Measurements from ENCODE around the gene PCBP2. TPM values are rescaled to one million over a fixed set of nuclear protein-coding genes. Genes with fewer than 3 reads are reported as not detected.

PCBP2 gene
- total and polyA plus RNA-seq, 10 of the 15 experiments (the other 5 are each of a cell fraction or from before 2014, with no cell fraction given): 109 to 803 (median 327) TPM

- TF ChIP-seq LARP7 (IDR thresholded peaks at IDR 0.05): 0 out of 2 replicates have a peak, but pooled peaks have one; percentile 88
- peak; percentile 90; the same call in 1 of the 2 replicates for TF ChIP-seq POLR2AphosphoS5 (IDR thresholded peaks at IDR 0.05; ENCODE audit: low read length)
- TF ChIP-seq PAX5 (IDR thresholded peaks at IDR 0.05; ENCODE audit: borderline replicate concordance, low read depth, low read length): peak; percentile 33; the same call in 1 of the 2 replicates
- no peak for TF ChIP-seq REST (IDR thresholded peaks at IDR 0.05; ENCODE audit: low read depth, low read length)
- peak; percentile 64 for TF ChIP-seq ZNF207 (IDR thresholded peaks at IDR 0.05; ENCODE audit: borderline replicate concordance)
- peak; percentile 74 for TF ChIP-seq SMAD5 (IDR thresholded peaks at IDR 0.05; ENCODE audit: low read depth)
- TF ChIP-seq RUNX3 (IDR thresholded peaks at IDR 0.05; ENCODE audit: low read length): peak; percentile 71
- TF ChIP-seq, protein P1, sequence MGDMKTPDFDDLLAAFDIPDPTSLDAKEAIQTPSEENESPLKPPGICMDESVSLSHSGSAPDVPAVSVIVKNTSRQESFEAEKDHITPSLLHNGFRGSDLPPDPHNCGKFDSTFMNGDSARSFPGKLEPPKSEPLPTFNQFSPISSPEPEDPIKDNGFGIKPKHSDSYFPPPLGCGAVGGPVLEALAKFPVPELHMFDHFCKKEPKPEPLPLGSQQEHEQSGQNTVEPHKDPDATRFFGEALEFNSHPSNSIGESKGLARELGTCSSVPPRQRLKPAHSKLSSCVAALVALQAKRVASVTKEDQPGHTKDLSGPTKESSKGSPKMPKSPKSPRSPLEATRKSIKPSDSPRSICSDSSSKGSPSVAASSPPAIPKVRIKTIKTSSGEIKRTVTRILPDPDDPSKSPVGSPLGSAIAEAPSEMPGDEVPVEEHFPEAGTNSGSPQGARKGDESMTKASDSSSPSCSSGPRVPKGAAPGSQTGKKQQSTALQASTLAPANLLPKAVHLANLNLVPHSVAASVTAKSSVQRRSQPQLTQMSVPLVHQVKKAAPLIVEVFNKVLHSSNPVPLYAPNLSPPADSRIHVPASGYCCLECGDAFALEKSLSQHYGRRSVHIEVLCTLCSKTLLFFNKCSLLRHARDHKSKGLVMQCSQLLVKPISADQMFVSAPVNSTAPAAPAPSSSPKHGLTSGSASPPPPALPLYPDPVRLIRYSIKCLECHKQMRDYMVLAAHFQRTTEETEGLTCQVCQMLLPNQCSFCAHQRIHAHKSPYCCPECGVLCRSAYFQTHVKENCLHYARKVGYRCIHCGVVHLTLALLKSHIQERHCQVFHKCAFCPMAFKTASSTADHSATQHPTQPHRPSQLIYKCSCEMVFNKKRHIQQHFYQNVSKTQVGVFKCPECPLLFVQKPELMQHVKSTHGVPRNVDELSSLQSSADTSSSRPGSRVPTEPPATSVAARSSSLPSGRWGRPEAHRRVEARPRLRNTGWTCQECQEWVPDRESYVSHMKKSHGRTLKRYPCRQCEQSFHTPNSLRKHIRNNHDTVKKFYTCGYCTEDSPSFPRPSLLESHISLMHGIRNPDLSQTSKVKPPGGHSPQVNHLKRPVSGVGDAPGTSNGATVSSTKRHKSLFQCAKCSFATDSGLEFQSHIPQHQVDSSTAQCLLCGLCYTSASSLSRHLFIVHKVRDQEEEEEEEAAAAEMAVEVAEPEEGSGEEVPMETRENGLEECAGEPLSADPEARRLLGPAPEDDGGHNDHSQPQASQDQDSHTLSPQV (IDR thresholded peaks at IDR 0.05): no peak
- TF ChIP-seq ZBED1 (IDR thresholded peaks at IDR 0.05; ENCODE audit: borderline replicate concordance): no peak; the same call in 1 of the 2 replicates
- peak; percentile 42; the same call in 1 of the 2 replicates for TF ChIP-seq ELK1 (IDR thresholded peaks at IDR 0.05; ENCODE audit: low read depth, low read length)
- TF ChIP-seq, protein P2, sequence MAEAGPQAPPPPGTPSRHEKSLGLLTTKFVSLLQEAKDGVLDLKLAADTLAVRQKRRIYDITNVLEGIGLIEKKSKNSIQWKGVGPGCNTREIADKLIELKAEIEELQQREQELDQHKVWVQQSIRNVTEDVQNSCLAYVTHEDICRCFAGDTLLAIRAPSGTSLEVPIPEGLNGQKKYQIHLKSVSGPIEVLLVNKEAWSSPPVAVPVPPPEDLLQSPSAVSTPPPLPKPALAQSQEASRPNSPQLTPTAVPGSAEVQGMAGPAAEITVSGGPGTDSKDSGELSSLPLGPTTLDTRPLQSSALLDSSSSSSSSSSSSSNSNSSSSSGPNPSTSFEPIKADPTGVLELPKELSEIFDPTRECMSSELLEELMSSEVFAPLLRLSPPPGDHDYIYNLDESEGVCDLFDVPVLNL (IDR thresholded peaks at IDR 0.05; ENCODE audit: low read depth, low read length): 0 out of 2 replicates have a peak, but pooled peaks have one; percentile 14
- TF ChIP-seq, protein P3, sequence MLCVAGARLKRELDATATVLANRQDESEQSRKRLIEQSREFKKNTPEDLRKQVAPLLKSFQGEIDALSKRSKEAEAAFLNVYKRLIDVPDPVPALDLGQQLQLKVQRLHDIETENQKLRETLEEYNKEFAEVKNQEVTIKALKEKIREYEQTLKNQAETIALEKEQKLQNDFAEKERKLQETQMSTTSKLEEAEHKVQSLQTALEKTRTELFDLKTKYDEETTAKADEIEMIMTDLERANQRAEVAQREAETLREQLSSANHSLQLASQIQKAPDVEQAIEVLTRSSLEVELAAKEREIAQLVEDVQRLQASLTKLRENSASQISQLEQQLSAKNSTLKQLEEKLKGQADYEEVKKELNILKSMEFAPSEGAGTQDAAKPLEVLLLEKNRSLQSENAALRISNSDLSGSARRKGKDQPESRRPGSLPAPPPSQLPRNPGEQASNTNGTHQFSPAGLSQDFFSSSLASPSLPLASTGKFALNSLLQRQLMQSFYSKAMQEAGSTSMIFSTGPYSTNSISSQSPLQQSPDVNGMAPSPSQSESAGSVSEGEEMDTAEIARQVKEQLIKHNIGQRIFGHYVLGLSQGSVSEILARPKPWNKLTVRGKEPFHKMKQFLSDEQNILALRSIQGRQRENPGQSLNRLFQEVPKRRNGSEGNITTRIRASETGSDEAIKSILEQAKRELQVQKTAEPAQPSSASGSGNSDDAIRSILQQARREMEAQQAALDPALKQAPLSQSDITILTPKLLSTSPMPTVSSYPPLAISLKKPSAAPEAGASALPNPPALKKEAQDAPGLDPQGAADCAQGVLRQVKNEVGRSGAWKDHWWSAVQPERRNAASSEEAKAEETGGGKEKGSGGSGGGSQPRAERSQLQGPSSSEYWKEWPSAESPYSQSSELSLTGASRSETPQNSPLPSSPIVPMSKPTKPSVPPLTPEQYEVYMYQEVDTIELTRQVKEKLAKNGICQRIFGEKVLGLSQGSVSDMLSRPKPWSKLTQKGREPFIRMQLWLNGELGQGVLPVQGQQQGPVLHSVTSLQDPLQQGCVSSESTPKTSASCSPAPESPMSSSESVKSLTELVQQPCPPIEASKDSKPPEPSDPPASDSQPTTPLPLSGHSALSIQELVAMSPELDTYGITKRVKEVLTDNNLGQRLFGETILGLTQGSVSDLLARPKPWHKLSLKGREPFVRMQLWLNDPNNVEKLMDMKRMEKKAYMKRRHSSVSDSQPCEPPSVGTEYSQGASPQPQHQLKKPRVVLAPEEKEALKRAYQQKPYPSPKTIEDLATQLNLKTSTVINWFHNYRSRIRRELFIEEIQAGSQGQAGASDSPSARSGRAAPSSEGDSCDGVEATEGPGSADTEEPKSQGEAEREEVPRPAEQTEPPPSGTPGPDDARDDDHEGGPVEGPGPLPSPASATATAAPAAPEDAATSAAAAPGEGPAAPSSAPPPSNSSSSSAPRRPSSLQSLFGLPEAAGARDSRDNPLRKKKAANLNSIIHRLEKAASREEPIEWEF (IDR thresholded peaks at IDR 0.05; ENCODE audit: insufficient replicate concordance, low read depth, low read length): no peak
- 0 out of 2 replicates have a peak, but pooled peaks have one; percentile 75 for TF ChIP-seq HDGF (IDR thresholded peaks at IDR 0.05)
Measured at GRCh38 chr12:53500776-53501614, 49.1 kb downstream of the PCBP2 start, which contains the start of gene TARBP2 (continued).

Measured in GM12878 (cell line).